SU-DHL-6 (cell line): Measurements from ENCODE around the gene MEIS1.

ENCODE experiments used
- H2AFZ ChIP-seq: fragments of 200-600 bp; sonication (generic); 2 replicates; pipeline ENCODE4 v1.6.1; 2014; ENCODE audit warnings: low read depth, mild to moderate bottlenecking, moderate library complexity, mixed read lengths, antibody characterized with exemption, low read length; ENCODE audit not compliant: severe bottlenecking
- H3F3A ChIP-seq: fragments of 200-600 bp; shearing (Covaris generic); 2 replicates; pipeline ENCODE4 v1.6.0; 2016; ENCODE audit warnings: antibody characterized with exemption, mild to moderate bottlenecking; ENCODE audit not compliant: insufficient read depth
- H3K27ac ChIP-seq: fragments of 200-600 bp; sonication (generic); 2 replicates; pipeline ENCODE4 v1.5.1; 2016; ENCODE audit warnings: low read depth, mild to moderate bottlenecking, low read length, moderate library complexity, mixed read lengths
- H3K27me3 ChIP-seq: fragments of 200-600 bp; sonication (generic), shearing (Covaris generic); 2 replicates; pipeline ENCODE4 v1.6.0; 2014; ENCODE audit warnings: mild to moderate bottlenecking, low read length
- H3K36me3 ChIP-seq: fragments of 200-600 bp; sonication (generic); 2 replicates; pipeline ENCODE4 v1.6.1; 2014; ENCODE audit warnings: mild to moderate bottlenecking, low read length, mixed read lengths
- H3K4me2 ChIP-seq: fragments of 300-600, 200-600 bp; shearing (Covaris generic), sonication (generic); 2 replicates; pipeline ENCODE4 v1.6.0; 2014; ENCODE audit warnings: low read length, low read depth, mild to moderate bottlenecking; ENCODE audit not compliant: poor library complexity, severe bottlenecking
- H3K4me3 ChIP-seq: fragments of 200-600 bp; sonication (generic); 2 replicates; pipeline ENCODE4 v1.5.1; 2014; ENCODE audit warnings: antibody characterized with exemption, low read length, mild to moderate bottlenecking, mixed read lengths; ENCODE audit not compliant: insufficient read depth, poor library complexity, severe bottlenecking
- H3K79me2 ChIP-seq: fragments of 200-600 bp; sonication (generic); 2 replicates; pipeline ENCODE4 v1.6.1; 2014; ENCODE audit warnings: mild to moderate bottlenecking, low read length, moderate library complexity; ENCODE audit not compliant: insufficient read depth
- H3K9ac ChIP-seq: fragments of 200-600 bp; sonication (generic); 2 replicates; pipeline ENCODE4 v1.7.0; 2014; ENCODE audit warnings: mild to moderate bottlenecking, low read length
- H3K9me2 ChIP-seq: fragments of 200-600 bp; sonication (generic); replicated peaks from 2 replicates; pipeline ENCODE4 v1.6.1; 2014; ENCODE audit warnings: low read length; ENCODE audit not compliant: insufficient read depth
- H3K9me3 ChIP-seq: fragments of 200-600 bp; sonication (generic); 2 replicates; pipeline ENCODE4 v1.6.1; 2014; ENCODE audit warnings: low read length, mixed read lengths; ENCODE audit not compliant: insufficient read depth
- H4K20me1 ChIP-seq: fragments of 200-600 bp; sonication (generic); 2 replicates; pipeline ENCODE4 v1.6.1; 2014; ENCODE audit warnings: low read depth, mild to moderate bottlenecking, antibody characterized with exemption, low read length, moderate library complexity, mixed read lengths
- EZH2phosphoT487 ChIP-seq: fragments of 200-600 bp; sonication (generic), shearing (Covaris generic); conservative IDR thresholded peaks from 2 replicates; pipeline ENCODE4 v1.6.1; 2018; ENCODE audit warnings: mild to moderate bottlenecking, antibody characterized with exemption, low read length, moderate library complexity, mixed read lengths
- TF ChIP-seq, protein P1 (sequence below): fragments of 200-600 bp; sonication (generic); IDR thresholded peaks from one replicate; pipeline ENCODE4 v1.5.1; 2017; ENCODE audit warnings: antibody characterized with exemption, mild to moderate bottlenecking, low read length, moderate library complexity; ENCODE audit not compliant: insufficient read depth, poor library complexity, severe bottlenecking

The MEIS1 gene

DNA sequence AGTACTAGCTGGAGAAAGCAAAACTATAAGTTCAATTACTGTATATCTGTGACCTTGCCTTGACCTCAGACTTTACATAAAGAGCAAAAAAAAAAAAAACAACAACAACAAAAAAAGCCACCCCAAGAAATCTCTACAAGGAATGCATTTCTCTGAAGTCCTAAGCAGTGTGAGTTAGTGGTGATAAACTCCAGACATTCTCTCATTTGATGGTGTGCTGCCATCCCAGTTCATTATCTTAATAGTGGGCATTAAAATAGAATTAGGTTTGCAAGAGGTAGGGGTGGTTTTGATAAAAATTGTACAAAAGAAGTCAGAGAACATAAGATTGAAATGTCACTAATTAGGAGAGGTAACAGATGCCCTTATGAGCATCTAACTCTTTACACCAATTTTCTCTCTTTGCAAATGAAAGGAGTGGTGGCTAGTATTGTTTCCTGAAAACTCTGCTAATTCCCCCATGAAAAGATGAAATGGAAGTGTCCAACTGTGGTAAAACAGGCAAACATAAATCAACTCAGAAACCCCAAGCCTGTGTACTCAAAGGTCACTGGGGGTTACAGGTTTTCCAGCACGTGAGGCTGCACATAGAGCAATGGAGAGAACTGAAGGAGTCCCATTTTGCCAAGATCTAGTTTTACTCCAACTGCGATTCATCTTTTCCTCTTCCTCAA, 131.9 kb downstream of the MEIS1 start:
- Histone ChIP-seq H3K27me3 (no peaks in the 10 kb centered on the region), H3K27ac (no peak overlapping the region), H3K36me3 (no peaks in the 10 kb centered on the region), H3K4me3 (no peak overlapping the region), H2AFZ (no peak overlapping the region), H3K9me3 (no peaks in the 10 kb centered on the region), H3K9me2 (no peaks in the 10 kb centered on the region), H3F3A (no peaks in the 10 kb centered on the region), H4K20me1 (no peaks in the 10 kb centered on the region), H3K79me2 (no peaks in the 10 kb centered on the region), H3K9ac (no peak overlapping the region), H3K4me2 (no peak overlapping the region)
- TF ChIP-seq, protein P1, sequence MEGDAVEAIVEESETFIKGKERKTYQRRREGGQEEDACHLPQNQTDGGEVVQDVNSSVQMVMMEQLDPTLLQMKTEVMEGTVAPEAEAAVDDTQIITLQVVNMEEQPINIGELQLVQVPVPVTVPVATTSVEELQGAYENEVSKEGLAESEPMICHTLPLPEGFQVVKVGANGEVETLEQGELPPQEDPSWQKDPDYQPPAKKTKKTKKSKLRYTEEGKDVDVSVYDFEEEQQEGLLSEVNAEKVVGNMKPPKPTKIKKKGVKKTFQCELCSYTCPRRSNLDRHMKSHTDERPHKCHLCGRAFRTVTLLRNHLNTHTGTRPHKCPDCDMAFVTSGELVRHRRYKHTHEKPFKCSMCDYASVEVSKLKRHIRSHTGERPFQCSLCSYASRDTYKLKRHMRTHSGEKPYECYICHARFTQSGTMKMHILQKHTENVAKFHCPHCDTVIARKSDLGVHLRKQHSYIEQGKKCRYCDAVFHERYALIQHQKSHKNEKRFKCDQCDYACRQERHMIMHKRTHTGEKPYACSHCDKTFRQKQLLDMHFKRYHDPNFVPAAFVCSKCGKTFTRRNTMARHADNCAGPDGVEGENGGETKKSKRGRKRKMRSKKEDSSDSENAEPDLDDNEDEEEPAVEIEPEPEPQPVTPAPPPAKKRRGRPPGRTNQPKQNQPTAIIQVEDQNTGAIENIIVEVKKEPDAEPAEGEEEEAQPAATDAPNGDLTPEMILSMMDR, result no peak
- TF ChIP-seq EZH2phosphoT487, result no peak

DNA sequence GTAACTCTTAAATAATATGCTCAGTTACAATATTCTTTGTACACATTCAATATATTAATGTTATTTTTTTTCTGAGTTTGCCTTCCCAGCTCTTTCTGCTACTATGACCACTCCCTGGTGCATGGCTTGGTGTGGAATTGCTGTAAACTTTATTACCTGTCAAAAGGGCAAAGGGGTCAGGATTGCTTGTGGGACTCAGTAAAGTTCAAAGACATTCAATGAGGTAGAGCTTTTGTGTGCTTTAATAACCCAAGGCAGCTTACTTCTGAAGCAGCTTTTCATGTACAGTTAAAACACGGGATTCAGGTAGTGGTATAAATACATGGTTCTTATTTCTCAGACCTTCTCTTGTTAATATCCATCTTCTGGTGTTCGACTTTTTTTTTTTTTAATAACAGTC, 132.8 kb downstream of the MEIS1 start:
- Histone ChIP-seq H3K27me3 (no peaks in the 10 kb centered on the region), H3K4me2 (no peak overlapping the region), H3F3A (no peaks in the 10 kb centered on the region), H2AFZ (no peak overlapping the region), H3K4me3 (no peak overlapping the region), H3K36me3 (no peaks in the 10 kb centered on the region), H3K9me2 (no peaks in the 10 kb centered on the region), H3K79me2 (no peaks in the 10 kb centered on the region), H3K9me3 (no peaks in the 10 kb centered on the region), H3K9ac (no peak overlapping the region), H3K27ac (no peak overlapping the region), H4K20me1 (no peaks in the 10 kb centered on the region)
- no peak for TF ChIP-seq EZH2phosphoT487
- TF ChIP-seq, protein P1, result no peak

DNA sequence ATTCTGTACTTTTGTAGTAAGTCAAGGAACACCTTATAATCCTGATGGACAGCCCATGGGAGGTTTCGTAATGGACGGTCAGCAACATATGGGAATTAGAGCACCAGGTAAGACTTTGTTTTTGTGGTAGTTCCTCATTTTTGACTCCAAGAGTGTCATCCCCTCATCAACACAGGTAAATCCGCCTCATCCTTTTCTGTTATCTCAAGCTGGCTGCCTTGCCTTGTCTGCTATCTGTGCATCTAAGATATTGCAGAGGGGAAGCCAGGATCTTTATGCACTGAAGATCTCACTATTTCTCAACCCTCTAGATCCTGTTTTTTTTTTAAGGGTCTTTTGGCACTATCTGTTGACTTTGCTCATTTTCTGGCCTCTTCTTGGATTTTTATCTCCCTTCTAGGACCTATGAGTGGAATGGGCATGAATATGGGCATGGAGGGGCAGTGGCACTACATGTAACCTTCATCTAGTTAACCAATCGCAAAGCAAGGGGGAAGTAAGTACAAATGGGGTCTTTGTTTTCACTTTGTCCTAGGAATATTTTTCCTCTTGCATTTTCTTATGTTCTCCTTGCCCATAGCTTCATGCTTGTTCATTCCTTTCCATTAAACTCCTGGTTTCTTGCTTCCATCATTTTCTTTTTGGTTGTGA, 133.8 kb downstream of the MEIS1 start:
- Histone ChIP-seq H3F3A (no peaks in the 10 kb centered on the region), H3K9me3 (no peaks in the 10 kb centered on the region), H3K4me2 (no peak overlapping the region), H2AFZ (no peak overlapping the region), H3K27me3 (no peaks in the 10 kb centered on the region), H3K79me2 (no peaks in the 10 kb centered on the region), H3K4me3 (no peak overlapping the region), H3K36me3 (no peaks in the 10 kb centered on the region), H3K9me2 (no peaks in the 10 kb centered on the region), H3K27ac (no peak overlapping the region), H4K20me1 (no peaks in the 10 kb centered on the region), H3K9ac (no peak overlapping the region)
- TF ChIP-seq, protein P1, result no peak
- TF ChIP-seq EZH2phosphoT487, result no peak
